DMS153 (cell line): ENCODE results near the gene SESTD1.
"Not testable (repeated sequence)": the region's sequence is repeated elsewhere in the genome, so short reads cannot be mapped to it uniquely, and the experiment has no call there.

Experiments used
- DNase-seq: peaks from one replicate; lab custom pipeline; 2025; lab: John Stamatoyannopoulos, UW

SESTD1 gene

DNA sequence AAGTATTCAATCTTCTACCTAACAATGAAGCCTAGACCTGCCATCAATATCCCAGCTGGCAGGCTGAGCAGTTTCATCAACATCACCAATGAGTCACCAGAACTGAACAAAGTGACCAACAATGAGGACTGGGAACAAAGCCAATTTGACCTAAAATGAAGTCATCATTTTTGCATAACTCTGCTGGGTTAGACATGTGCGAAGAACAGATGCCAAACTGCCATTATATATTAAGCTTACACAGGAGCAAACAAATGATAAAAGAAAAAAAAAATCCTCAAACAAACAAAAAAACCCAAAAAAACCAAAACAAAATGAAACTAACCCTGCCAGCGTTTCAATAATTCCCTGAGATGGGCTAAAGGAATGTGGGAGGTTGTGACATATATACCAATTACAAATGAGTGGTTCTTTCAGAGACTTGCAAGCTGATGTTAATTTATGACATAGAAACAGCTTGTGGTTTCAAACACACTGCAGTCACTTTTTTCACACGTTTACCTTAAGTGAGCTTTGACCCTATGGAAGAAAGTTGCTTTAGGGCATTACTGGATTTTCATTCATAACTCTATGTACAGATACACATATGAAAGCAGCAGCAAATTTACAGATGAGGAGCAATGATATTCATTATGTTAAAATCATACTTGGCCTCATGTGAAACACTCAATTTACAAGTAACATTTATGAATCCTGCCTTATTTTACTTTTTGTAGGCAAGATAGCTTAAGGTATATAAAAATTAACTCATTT lies 157.8 kb downstream of the SESTD1 start:
- peak; percentile 96 for DNase-seq

DNA sequence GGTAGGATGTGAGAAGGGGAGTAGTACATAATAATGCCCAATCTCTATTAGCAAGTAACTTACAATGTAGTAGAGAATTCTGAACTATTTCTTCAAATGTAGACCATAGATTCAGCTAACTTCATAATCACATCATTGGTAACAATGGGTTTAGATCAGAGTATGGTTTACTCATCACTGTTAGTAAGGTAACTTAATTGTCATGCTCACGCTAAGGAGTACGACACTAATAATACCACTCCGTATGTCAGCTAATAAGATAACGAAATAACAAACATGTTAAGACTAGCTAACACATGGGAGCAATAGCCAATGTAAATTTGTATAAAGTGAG lies 158.3 kb downstream of the SESTD1 start:
- no peak for DNase-seq

DNA sequence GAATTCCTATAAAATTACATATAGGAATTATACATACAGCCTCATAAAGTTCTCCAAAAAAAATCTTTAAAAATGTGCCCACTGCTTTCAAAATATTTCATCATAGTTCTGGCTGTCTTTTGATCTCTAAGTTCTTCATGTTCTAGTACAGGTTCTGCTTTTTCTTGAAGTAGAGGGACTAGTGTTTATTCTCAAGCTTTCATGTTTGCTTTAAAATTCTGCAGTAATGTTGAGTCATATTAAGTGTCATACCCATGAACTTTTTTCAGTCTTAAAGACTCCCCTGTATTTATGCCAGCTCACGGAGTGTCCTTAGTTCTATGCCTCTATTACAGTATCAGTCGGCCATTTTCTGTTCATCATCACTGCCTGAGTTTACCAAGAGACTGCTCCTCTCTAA lies 159.9 kb downstream of the SESTD1 start:
- no peak for DNase-seq

DNA sequence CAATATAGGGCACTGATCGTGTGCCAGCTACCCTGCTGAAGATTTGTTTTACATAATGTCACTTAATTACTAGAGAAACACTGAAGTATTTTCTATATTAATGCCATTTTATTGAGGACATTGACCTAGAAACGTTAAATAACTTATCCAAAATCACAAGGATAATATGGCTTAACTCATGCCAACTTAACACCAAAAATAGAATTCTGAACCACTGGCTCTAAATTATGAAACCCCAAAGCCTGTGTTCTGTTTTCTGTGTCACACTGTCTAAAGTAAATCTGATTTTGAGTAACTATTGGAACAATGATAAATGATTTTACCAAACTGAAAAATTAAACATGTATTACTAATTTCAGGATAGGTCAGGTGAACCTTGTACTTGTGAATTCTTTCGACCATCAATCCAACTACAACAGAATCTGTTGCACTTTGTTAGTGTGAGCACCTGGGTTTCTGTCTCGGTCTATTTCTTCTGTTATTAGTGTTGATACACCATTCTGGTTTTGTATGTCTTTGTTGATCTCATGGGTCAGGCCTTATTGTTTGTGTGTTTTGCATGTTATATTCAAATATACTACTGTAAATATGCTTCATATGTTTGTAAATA lies 166.4 kb downstream of the SESTD1 start:
- no peak for DNase-seq

DNA sequence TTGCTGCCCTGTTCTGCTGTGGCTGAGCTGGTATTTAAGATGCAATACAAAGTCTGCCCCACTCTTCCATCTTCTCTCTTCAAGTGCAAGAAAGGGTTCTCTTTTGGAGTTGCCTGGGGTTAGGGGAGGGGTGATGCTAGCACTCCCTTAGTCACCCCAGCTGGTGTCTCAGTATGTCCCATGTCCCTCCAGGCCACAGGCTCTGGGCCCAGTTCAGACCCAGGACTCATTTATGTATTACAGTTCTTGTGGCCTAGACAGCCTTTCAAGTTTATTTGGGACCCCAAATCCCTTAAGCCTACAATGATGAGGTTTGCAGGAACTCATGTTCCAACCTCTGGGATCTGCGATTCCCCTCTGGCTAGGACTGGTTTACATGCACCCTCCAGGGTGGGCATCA lies 167.5 kb downstream of the SESTD1 start:
- no peak for DNase-seq

DNA sequence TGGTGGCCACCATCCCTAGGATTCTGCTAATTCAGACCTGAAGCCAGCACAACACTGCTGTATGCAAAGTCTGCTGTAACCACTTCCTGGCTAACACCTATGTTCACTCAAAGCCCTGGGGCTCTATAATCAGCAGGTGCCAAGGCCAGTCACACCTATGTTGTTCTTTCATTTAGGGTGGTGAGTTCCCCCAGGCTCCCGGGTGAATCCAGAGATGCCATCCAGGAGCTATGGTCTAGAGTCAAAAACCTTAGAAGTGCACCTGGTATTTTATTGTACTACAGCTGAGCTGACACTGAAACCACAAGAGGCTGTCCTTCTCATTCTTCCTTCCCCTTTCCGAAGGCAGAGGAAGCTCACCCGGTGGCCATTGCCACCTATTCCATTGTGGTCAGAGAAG lies 168.5 kb downstream of the SESTD1 start:
- peak; percentile 71 for DNase-seq

DNA sequence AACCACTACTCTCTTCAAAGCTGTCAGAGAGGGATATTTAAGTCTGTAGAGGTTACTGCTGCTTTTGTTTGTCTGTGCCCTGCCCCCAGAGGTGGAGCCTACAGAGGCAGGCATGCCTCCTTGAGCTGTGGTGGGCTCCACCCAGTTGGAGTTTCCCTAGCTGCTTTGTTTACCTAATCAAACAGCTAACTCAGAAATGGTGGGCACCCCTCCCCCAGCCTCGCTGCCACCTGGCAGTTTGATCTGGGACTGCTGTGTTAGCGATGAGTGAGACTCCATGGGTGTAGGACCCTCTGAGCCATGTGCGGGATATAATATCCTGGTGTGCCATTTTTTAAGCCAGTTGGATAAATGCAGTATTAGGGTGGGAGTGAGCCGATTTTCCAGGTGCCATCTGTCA lies 171.7 kb downstream of the SESTD1 start:
- not testable (repeated sequence) for DNase-seq

DNA sequence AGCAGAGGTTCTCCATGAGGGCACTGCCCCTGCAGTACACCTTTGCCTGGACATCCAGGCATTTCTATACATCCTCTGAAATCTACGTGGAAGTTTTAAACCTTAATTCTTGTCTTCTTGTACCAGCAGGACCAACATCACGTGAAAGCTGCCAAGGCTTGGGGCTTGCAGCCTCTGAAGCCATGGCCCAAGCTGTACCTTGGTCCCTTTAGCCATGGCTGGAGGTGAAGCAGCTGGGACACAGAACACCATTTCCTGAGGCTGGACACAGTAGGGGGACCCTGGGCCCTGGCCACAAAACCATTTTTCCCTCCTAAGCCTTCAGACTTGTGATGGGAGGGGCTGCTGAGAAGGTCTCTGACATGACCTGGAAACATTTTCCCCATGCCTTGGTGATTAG lies 181.9 kb downstream of the SESTD1 start:
- no peak for DNase-seq

DNA sequence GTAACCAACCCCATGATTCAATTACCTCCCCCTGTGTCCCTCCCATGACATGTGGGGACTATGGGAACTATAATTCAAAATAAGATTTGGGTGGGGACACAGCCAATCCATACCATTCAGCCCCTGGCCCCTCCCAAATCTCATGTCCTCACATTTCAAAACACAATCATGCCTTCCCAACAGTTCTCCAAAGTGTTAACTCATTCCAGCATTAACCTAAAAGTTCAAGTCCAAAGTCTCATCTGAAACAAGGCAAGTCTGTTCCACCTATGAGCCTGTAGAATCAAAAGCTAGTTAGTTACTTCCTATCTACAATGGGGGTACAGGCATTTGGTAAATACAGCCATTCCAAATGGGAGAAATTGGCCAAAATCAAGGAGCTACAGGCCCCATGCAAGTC lies 182.7 kb downstream of the SESTD1 start:
- no peak for DNase-seq

DNA sequence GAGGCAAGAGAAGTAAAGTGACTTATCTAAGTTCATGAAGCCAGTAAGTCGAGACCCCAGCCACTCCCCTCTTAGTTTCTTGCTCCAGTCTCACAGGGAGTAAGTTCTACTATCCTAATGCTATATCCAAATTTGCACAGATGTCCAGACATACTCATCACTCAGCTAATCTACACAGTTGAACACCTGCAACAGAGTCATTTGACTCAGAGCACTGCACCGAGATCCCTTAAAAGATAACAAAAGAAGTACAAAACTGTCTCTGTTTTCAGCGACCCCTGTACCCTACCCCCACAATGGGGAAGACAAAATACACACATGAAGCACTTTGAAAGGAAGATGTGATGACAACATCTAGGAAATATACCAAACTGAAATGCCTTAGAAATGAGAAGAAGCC lies 192.1 kb downstream of the SESTD1 start:
- DNase-seq = no peak

DNA sequence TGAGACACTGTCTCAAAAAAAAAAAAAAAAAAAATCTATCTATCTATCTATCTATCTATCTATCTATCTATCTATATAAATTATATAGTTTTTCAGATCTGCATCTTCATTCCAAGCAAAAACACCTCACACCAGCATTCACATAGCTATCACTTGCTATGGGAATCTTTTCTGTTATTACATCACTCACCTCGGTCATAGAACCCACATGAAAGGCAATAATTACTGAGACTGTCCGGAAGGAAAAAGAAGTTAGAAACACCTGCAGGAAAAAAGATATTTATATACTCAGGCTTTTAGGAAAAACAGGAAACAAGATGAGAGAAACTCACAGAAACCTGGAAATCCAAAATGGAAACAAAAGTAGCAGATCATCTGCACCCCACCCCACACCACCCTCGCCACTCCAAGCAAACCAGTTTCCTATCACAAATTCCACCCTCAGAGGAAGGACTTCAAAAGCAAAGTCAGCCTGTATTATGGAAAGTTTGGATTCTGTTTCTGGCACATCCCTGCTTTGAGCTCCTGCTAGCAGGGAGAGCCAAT lies 192.7 kb downstream of the SESTD1 start:
- DNase-seq = no peak

DNA sequence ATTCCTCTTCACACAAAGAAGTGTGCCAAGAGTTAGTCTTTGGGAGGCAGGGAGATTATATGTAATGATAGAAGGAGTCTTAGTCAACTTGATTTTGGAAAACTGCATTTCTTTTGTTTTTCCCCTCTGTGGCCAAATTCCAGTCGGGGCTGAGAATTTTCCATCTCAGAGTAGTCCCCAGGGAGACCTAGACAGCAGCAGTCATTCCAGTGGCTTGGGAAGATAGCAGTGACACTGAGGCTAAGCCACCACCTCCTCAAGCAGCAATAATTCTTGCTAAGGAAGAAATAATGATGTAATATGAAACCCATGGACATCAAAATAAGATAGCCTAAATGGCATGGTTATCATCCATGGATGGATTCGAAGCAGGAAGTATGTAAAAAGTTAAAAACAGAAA lies 193.7 kb downstream of the SESTD1 start:
- no peak for DNase-seq

DNA sequence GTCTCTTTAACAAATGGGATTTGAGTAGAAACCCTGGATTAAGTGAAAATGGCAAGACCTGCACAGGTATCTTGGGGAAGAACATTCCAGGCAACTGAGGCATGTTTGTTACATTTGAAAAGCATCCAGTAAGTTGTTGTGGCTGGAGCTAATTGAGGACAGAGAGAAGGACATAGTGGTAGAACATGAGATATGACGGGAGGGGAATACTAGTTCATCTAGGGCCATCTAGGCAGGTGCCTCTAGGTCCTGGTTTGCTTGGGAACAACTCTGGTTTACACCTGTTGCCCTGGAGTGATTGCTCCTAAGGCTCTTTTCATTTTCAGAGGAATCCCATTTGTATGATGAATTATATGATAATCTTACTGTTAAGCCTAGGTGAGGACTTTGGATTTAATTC lies 194.9 kb downstream of the SESTD1 start:
- DNase-seq = no peak

DNA sequence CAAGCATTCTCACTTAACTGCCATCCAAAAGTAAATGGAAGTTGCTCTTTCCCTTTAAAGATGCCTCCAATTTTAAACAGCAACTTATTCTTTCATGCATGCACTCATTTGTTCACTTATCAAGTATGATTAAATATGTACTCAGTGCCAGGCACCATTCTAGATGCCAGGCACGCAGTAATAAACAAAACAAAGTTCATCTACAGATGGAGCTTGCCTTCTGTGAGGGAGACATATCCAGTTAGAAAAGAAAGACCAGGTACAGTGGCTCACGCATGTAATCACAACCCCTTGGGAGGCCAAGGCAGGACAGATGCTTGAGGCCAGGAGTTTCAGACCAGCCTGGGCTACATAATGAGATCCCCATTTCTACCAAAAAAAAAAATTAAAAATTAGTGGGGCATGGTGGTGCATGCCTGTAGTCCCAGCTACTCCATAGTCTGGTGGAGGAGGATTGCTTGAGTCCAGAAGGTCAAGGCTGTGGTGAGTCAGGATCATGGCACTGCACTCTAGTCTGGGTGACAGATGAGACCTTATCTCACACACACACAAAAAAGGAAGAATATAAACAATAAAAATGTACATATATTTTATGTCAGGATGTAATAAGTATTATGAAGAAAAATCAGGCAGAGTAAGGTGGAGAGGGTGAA lies 195.5 kb downstream of the SESTD1 start:
- DNase-seq = no peak

DNA sequence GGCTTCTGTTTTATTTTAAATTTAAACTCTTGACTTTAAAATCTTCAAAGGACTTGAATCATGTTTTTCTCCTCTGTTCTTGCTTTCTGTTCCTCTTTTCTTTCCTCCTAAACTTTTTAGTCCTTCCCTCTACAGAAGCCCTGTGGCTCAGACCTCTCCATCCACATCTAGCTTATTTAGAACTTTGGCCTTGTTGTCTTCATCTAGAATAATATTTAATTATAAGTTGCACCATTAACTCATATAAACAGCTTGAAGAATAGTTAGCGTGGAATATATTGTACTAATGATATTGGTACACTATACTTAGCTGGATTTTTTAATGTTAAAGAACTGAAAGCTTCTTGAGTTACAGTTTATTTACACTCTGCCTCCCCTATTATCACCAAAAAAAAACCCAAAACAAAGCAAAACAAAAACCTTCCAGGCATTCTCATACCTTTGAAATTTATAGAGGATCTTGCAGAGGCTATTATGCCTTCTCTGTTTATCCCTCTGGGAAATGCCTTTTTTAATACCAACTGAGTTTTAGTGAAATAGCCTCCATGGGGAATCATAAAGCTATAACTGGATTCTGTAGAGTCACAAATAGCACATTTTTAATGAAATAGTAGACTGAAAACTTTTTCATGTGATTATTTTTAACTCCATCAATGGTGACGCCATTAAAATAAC lies 205.5 kb downstream of the SESTD1 start:
- DNase-seq = no peak

DNA sequence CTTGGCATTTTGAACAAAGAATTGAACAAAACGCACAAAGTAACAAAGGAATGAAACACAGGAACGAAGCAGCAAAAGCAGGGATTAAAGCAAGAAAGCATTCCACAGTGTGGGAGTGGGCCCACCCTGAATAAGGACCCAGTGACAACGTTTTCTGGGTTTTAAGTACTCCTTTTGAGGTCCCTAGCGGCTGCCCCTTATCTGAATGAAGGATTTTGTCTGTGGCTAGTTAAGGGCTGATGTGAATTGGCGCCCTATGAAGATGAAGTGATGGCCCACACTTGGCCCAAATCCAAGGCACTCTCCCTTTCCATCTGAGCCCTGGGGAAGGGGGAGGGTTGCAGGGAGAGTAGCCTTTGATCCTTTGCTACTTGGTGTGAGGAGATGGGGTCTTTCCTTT lies 206.9 kb downstream of the SESTD1 start:
- no peak for DNase-seq

DNA sequence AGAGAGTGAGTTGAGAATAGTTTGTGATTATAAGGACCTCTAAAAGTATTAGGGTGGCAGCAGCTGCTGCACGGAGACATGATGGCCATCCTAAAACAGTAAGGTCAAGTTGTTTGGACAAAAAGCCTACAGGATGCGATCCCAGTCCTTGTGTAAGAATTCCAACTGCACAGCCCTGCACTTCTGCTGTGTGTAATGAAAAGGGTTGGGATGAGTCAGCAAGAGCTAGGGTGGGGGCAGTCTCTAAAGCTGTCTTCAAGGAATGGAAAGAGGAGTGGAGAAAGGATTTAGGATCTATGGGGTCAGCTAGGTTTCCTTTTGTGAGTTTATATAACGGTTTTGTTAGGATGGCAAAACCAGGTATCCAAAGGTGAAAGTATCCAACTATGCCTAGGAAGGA lies 211.1 kb downstream of the SESTD1 start:
- not testable (repeated sequence) for DNase-seq
